GM23338 (cell line): Measurements from ENCODE around the gene ZNF268. TPM values are rescaled to one million over a fixed set of nuclear protein-coding genes. Genes with fewer than 3 reads are reported as not detected.

ENCODE experiments used
- ATAC-seq: fragments of 200-7000 bp; cut with Tn5 transposase; 3 replicates; pipeline ENCODE4 v1.9.1; 2020
- DNase-seq: peaks from one replicate; pipeline ENCODE4 v3.0.0-alpha.2; 2015; ENCODE audit warnings: low spot score
- H2AFZ ChIP-seq: fragments of 200-600 bp; sonication (generic); 2 replicates; pipeline ENCODE4 v1.8.0; 2016; ENCODE audit warnings: antibody characterized with exemption, mild to moderate bottlenecking, moderate library complexity
- H3F3A ChIP-seq: fragments of 200-600 bp; sonication (generic); replicated peaks from 2 replicates; pipeline ENCODE4 v1.8.0; 2017; ENCODE audit warnings: antibody characterized with exemption, mixed run types, low read depth
- H3K27ac ChIP-seq: fragments of 200-600 bp; sonication (generic); 2 replicates; pipeline ENCODE4 v1.6.1; 2016; ENCODE audit warnings: low read depth
- H3K27me3 ChIP-seq: fragments of 200-600 bp; sonication (generic); 2 replicates; pipeline ENCODE4 v1.8.0; 2016; ENCODE audit warnings: mild to moderate bottlenecking, mixed run types, moderate library complexity; ENCODE audit not compliant: insufficient read depth
- H3K36me3 ChIP-seq: fragments of 200-600 bp; sonication (generic); 2 replicates; pipeline ENCODE4 v1.8.0; 2016; ENCODE audit warnings: mild to moderate bottlenecking; ENCODE audit not compliant: insufficient read depth
- H3K4me1 ChIP-seq: fragments of 200-600 bp; sonication (generic); 2 replicates; pipeline ENCODE4 v1.8.0; 2016; ENCODE audit warnings: mild to moderate bottlenecking, moderate library complexity; ENCODE audit not compliant: insufficient read depth
- H3K4me2 ChIP-seq: fragments of 200-600 bp; sonication (generic); 2 replicates; pipeline ENCODE4 v1.7.1; 2017; ENCODE audit warnings: mixed run types
- H3K4me3 ChIP-seq: fragments of 200-600 bp; sonication (generic); 2 replicates; pipeline ENCODE4 v1.6.1; 2016; ENCODE audit warnings: mixed run types
- H3K79me2 ChIP-seq: fragments of 200-600 bp; sonication (generic); replicated peaks from 2 replicates; pipeline ENCODE4 v1.8.0; 2017; ENCODE audit warnings: mild to moderate bottlenecking; ENCODE audit not compliant: insufficient read depth
- H3K9me2 ChIP-seq: fragments of 200-600 bp; sonication (generic); 2 replicates; pipeline ENCODE4 v1.8.0; 2017; ENCODE audit not compliant: insufficient read depth
- H4K20me1 ChIP-seq: fragments of 200-600 bp; sonication (generic); replicated peaks from 2 replicates; pipeline ENCODE4 v1.8.0; 2017; ENCODE audit warnings: mild to moderate bottlenecking; ENCODE audit not compliant: insufficient read depth
- H3K27ac Mint-ChIP-seq: 2 replicates; pipeline ENCODE4 v1.8.0; 2020; ENCODE audit warnings: inconsistent platforms, mild to moderate bottlenecking, moderate library complexity, mixed read lengths
- H3K27me3 Mint-ChIP-seq: 3 replicates; pipeline ENCODE4 v1.8.0; 2022; ENCODE audit warnings: low read depth, mild to moderate bottlenecking, moderate library complexity, mixed read lengths, inconsistent platforms; ENCODE audit not compliant: insufficient read depth, poor library complexity
- H3K36me3 Mint-ChIP-seq: 3 replicates; pipeline ENCODE4 v1.8.0; 2021; ENCODE audit warnings: low read depth, mild to moderate bottlenecking, inconsistent platforms, moderate library complexity, mixed read lengths
- H3K4me1 Mint-ChIP-seq: 3 replicates; pipeline ENCODE4 v1.8.0; 2020; ENCODE audit warnings: mild to moderate bottlenecking, inconsistent platforms, mixed read lengths
- H3K4me3 Mint-ChIP-seq: 3 replicates; pipeline ENCODE4 v1.8.0; 2021; ENCODE audit warnings: moderate library complexity, mild to moderate bottlenecking, inconsistent platforms, mixed read lengths
- H3K9me3 Mint-ChIP-seq: 3 replicates; pipeline ENCODE4 v1.8.0; 2020; ENCODE audit warnings: moderate library complexity, mild to moderate bottlenecking, inconsistent platforms, mixed read lengths
- CREB1 ChIP-seq: fragments of 250-450 bp; sonication (Bioruptor Pico); IDR thresholded peaks from 2 replicates; pipeline ENCODE4 v1.5.0; 2020; ENCODE audit warnings: low read depth, mild to moderate bottlenecking, moderate library complexity
- EZH2 ChIP-seq: fragments of 200-600 bp; sonication (generic); IDR thresholded peaks from one replicate; pipeline ENCODE4 v1.8.0; 2017; ENCODE audit warnings: antibody characterized with exemption, mild to moderate bottlenecking, low read depth; ENCODE audit not compliant: unreplicated experiment
- EZH2phosphoT487 ChIP-seq: fragments of 200-600 bp; sonication (generic); IDR thresholded peaks from one replicate; pipeline ENCODE4 v1.8.1; 2018; ENCODE audit warnings: antibody characterized with exemption; ENCODE audit not compliant: unreplicated experiment
- JUNB ChIP-seq: IDR thresholded peaks from one replicate; pipeline ENCODE4 v1.6.1; 2016; ENCODE audit warnings: antibody characterized with exemption; ENCODE audit not compliant: unreplicated experiment
- NANOG ChIP-seq: IDR thresholded peaks from 2 replicates; pipeline ENCODE4 v1.6.1; 2016; ENCODE audit warnings: antibody characterized with exemption, borderline replicate concordance
- POLR2AphosphoS5 ChIP-seq: IDR thresholded peaks from 2 replicates; pipeline ENCODE4 v1.6.1; 2016; ENCODE audit warnings: antibody characterized with exemption, low read depth
- REST ChIP-seq: IDR thresholded peaks from one replicate; pipeline ENCODE4 v1.6.1; 2018; ENCODE audit warnings: antibody characterized with exemption; ENCODE audit not compliant: unreplicated experiment
- STAT1 ChIP-seq: IDR thresholded peaks from one replicate; pipeline ENCODE4 v1.6.1; 2016; ENCODE audit warnings: antibody characterized with exemption; ENCODE audit not compliant: unreplicated experiment
- ZNF114 ChIP-seq: fragments of 250-450 bp; sonication (Bioruptor Pico); IDR thresholded peaks from 2 replicates; pipeline ENCODE4 v1.5.0; 2020; ENCODE audit warnings: mild to moderate bottlenecking, moderate library complexity
- ZNF331 ChIP-seq: fragments of 250-450 bp; sonication (Bioruptor Pico); IDR thresholded peaks from 2 replicates; pipeline ENCODE4 v1.5.0; 2020; ENCODE audit warnings: low read depth, mild to moderate bottlenecking, moderate library complexity
- ZNF462 ChIP-seq: fragments of 250-450 bp; sonication (Bioruptor Pico); IDR thresholded peaks from 2 replicates; pipeline ENCODE4 v1.5.0; 2020; ENCODE audit warnings: mild to moderate bottlenecking, moderate library complexity
- polyA plus RNA-seq: library from polyadenylated mRNA; unstranded; fragments of >200 nt; fragmentation: Nextera tagmentation; extraction: Ambion mirVana; gene quantifications from 2 replicates; pipeline ENCODE4 v1.2.1, GENCODE V29; 2016
- total RNA-seq: library from RNA; depleted of rRNA; stranded (reverse); fragments of >200 nt; shearing (Covaris generic); gene quantifications from 2 replicates; pipeline ENCODE4 v1.2.3, GENCODE V29; 2014
- TF ChIP-seq, protein P1 (sequence below), 2 experiments: fragments of 200-600 bp in 1 of 2; sonication (generic) in 1 of 2; conservative IDR thresholded peaks; 2 replicates each; pipeline versions ENCODE4 v1.5.1 to v1.6.1; 2016 to 2017; ENCODE audit warnings: antibody characterized with exemption in 2 of 2, low read depth in 2 of 2, mild to moderate bottlenecking in 2 of 2, moderate library complexity in 1 of 2
- TF ChIP-seq, protein P2 (sequence below): IDR thresholded peaks from 2 replicates; pipeline ENCODE4 v1.6.1; 2016; ENCODE audit warnings: antibody characterized with exemption

ZNF268 gene
- total and polyA plus RNA-seq, 2 experiments from 2014 or later: 15.1 to 25.2 TPM

- peak; percentile 2 for DNase-seq
- Mint-ChIP-seq H3K9me3 (peaks cover 98% of the 10 kb centered on the region), H3K27me3 (no peaks in the 10 kb centered on the region), H3K4me3 (no peak overlapping the region), H3K27ac (no peak overlapping the region), H3K4me1 (no peaks in the 10 kb centered on the region), H3K36me3 (peaks cover 93% of the 10 kb centered on the region)
- no peak overlapping the region; the same call in 1 of the 2 replicates for H3K4me3 ChIP-seq
- no peaks in the 10 kb centered on the region for H3K9me2 ChIP-seq
- H3K4me2 ChIP-seq: no peak overlapping the region
- no peak overlapping the region for H2AFZ ChIP-seq
- no peaks in the 10 kb centered on the region for H3K4me1 ChIP-seq
- H4K20me1 ChIP-seq: no peaks in the 10 kb centered on the region
- H3K27ac ChIP-seq: no peak overlapping the region
- TF ChIP-seq JUNB (no peak), ZNF114 (CRISPR knock-in tag) (no peak), EZH2 (no peak), ZNF462 (CRISPR knock-in tag) (no peak), CREB1 (no peak), EZH2phosphoT487 (no peak), ZNF331 (CRISPR knock-in tag) (no peak), STAT1 (no peak), REST (no peak), NANOG (no peak), POLR2AphosphoS5 (no peak)
- TF ChIP-seq, protein P1, sequence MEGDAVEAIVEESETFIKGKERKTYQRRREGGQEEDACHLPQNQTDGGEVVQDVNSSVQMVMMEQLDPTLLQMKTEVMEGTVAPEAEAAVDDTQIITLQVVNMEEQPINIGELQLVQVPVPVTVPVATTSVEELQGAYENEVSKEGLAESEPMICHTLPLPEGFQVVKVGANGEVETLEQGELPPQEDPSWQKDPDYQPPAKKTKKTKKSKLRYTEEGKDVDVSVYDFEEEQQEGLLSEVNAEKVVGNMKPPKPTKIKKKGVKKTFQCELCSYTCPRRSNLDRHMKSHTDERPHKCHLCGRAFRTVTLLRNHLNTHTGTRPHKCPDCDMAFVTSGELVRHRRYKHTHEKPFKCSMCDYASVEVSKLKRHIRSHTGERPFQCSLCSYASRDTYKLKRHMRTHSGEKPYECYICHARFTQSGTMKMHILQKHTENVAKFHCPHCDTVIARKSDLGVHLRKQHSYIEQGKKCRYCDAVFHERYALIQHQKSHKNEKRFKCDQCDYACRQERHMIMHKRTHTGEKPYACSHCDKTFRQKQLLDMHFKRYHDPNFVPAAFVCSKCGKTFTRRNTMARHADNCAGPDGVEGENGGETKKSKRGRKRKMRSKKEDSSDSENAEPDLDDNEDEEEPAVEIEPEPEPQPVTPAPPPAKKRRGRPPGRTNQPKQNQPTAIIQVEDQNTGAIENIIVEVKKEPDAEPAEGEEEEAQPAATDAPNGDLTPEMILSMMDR (conservative IDR thresholded peaks at IDR 0.05; ENCODE audit: low read depth in 2 of 2): no peak
- TF ChIP-seq, protein P2, sequence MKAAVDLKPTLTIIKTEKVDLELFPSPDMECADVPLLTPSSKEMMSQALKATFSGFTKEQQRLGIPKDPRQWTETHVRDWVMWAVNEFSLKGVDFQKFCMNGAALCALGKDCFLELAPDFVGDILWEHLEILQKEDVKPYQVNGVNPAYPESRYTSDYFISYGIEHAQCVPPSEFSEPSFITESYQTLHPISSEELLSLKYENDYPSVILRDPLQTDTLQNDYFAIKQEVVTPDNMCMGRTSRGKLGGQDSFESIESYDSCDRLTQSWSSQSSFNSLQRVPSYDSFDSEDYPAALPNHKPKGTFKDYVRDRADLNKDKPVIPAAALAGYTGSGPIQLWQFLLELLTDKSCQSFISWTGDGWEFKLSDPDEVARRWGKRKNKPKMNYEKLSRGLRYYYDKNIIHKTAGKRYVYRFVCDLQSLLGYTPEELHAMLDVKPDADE: no peak
- H3K27me3 ChIP-seq: no peaks in the 10 kb centered on the region
- H3F3A ChIP-seq: no peaks in the 10 kb centered on the region
- no peaks in the 10 kb centered on the region for H3K79me2 ChIP-seq
- H3K36me3 ChIP-seq: peaks cover 81% of the 10 kb centered on the region
- ATAC-seq: no peak
These were observed 25.1 kb upstream of the ZNF268 start for GRCh38 chr12:133156125-133156690.
